Neuronal stem cell (in vitro differentiated cells): ENCODE data around the gene ZNF76.
A peak's percentile ranks its signal among the peaks of the same experiment; 100 is the strongest.

ENCODE experiments used
- DNase-seq: peaks from one replicate; pipeline ENCODE4 v3.0.0-alpha.2; 2013; ENCODE audit warnings: low spot score
- H2AFZ ChIP-seq: one replicate; pipeline ENCODE4 v1.6.1; 2013; ENCODE audit warnings: mild to moderate bottlenecking, low read length, inconsistent platforms
- H2AK5ac ChIP-seq: 2 replicates; pipeline ENCODE4 v1.6.1; 2013; ENCODE audit warnings: low read depth, mild to moderate bottlenecking, inconsistent platforms, low read length, moderate library complexity, mixed read lengths
- H2BK120ac ChIP-seq: 2 replicates; pipeline ENCODE4 v1.6.1; 2013; ENCODE audit warnings: low read depth, mild to moderate bottlenecking, inconsistent platforms, low read length, moderate library complexity, mixed read lengths
- H2BK12ac ChIP-seq: one replicate; pipeline ENCODE4 v1.6.1; 2013; ENCODE audit warnings: low read length, inconsistent platforms
- H2BK15ac ChIP-seq: 2 replicates; pipeline ENCODE4 v1.6.1; 2013; ENCODE audit warnings: mild to moderate bottlenecking, low read length, inconsistent platforms, mixed read lengths
- H2BK5ac ChIP-seq: one replicate; pipeline ENCODE4 v1.6.1; 2013; ENCODE audit warnings: inconsistent platforms, mild to moderate bottlenecking, low read length, moderate library complexity
- H3K14ac ChIP-seq: one replicate; pipeline ENCODE4 v1.6.1; 2013; ENCODE audit warnings: low read length, inconsistent platforms
- H3K18ac ChIP-seq: 2 replicates; pipeline ENCODE4 v1.6.1; 2013; ENCODE audit warnings: low read length, inconsistent platforms
- H3K23ac ChIP-seq: 2 replicates; pipeline ENCODE4 v1.6.1; 2013; ENCODE audit warnings: low read depth, mild to moderate bottlenecking, mixed read lengths, low read length, inconsistent platforms; ENCODE audit not compliant: poor library complexity
- H3K27ac ChIP-seq: replicated peaks from 3 replicates; pipeline ENCODE4 v1.5.1; 2013; ENCODE audit warnings: low read length, inconsistent platforms
- H3K27me3 ChIP-seq, 3 experiments: 2 replicates each; pipeline ENCODE4 v1.6.1; 2013; ENCODE audit warnings: low read length in 3 of 3, mild to moderate bottlenecking in 2 of 3, inconsistent platforms in 1 of 3, low read depth in 1 of 3, mixed read lengths in 1 of 3, moderate library complexity in 1 of 3; ENCODE audit not compliant: control insufficient read depth in 3 of 3, insufficient read depth in 3 of 3
- H3K36me3 ChIP-seq, 2 donors: replicated peaks in 1 of 2; 2 replicates each; pipeline ENCODE4 v1.6.1; 2013; ENCODE audit warnings: low read length in 2 of 2; ENCODE audit not compliant: control insufficient read depth in 2 of 2, insufficient read depth in 2 of 2
- H3K4ac ChIP-seq: 2 replicates; pipeline ENCODE4 v1.6.1; 2013; ENCODE audit warnings: inconsistent platforms, mild to moderate bottlenecking, low read length, moderate library complexity
- H3K4me1 ChIP-seq, 2 donors: 1 replicate in 1 of 2; 2 replicates in 1 of 2; pipeline ENCODE4 v1.6.1; 2013; ENCODE audit warnings: low read length in 2 of 2, low read depth in 1 of 2; ENCODE audit not compliant: control insufficient read depth in 2 of 2, insufficient read depth in 1 of 2
- H3K4me2 ChIP-seq: one replicate; pipeline ENCODE4 v1.6.1; 2013; ENCODE audit warnings: mild to moderate bottlenecking, low read length, inconsistent platforms; ENCODE audit not compliant: insufficient read depth, poor library complexity, severe bottlenecking
- H3K4me3 ChIP-seq, 2 donors: 2 replicates each; pipeline ENCODE4 v1.5.1; 2013; ENCODE audit warnings: low read length in 2 of 2, mild to moderate bottlenecking in 2 of 2, inconsistent platforms in 1 of 2, moderate library complexity in 1 of 2
- H3K79me1 ChIP-seq: one replicate; pipeline ENCODE4 v1.6.1; 2013; ENCODE audit warnings: low read depth, mild to moderate bottlenecking, inconsistent platforms, low read length, moderate library complexity
- H3K9ac ChIP-seq: one replicate; pipeline ENCODE4 v1.6.1; 2013; ENCODE audit warnings: mild to moderate bottlenecking, low read depth, low read length, inconsistent platforms; ENCODE audit not compliant: poor library complexity
- H3K9me3 ChIP-seq, 2 donors: replicated peaks in 1 of 2; 2 replicates each; pipeline versions ENCODE3 to v1.6.1; 2013; ENCODE audit warnings: low read length in 2 of 2, mild to moderate bottlenecking in 2 of 2, inconsistent platforms in 1 of 2, low read depth in 1 of 2, mixed read lengths in 1 of 2, moderate library complexity in 1 of 2; ENCODE audit not compliant: control insufficient read depth in 2 of 2, insufficient read depth in 1 of 2
- H4K8ac ChIP-seq: one replicate; pipeline ENCODE4 v1.6.1; 2013; ENCODE audit warnings: low read depth, mild to moderate bottlenecking, inconsistent platforms, low read length, moderate library complexity
- H4K91ac ChIP-seq: one replicate; pipeline ENCODE4 v1.6.1; 2013; ENCODE audit warnings: low read length, low read depth, mild to moderate bottlenecking, inconsistent platforms; ENCODE audit not compliant: poor library complexity
- WGBS, 2 donors: extraction: QIAGEN DNeasy Blood & Tissue Kit; methylation state at CpG; one replicate each; pipeline ENCODE4 v1.1.7; 2013; ENCODE audit warnings: missing lambda C conversion rate in 2 of 2, mixed read lengths in 1 of 2; ENCODE audit not compliant: insufficient read length in 2 of 2, insufficient replicate concordance in 1 of 2; ENCODE audit errors: extremely low coverage in 2 of 2; 5-methylcytosine and 5-hydroxymethylcytosine counted together

The ZNF76 gene

DNA sequence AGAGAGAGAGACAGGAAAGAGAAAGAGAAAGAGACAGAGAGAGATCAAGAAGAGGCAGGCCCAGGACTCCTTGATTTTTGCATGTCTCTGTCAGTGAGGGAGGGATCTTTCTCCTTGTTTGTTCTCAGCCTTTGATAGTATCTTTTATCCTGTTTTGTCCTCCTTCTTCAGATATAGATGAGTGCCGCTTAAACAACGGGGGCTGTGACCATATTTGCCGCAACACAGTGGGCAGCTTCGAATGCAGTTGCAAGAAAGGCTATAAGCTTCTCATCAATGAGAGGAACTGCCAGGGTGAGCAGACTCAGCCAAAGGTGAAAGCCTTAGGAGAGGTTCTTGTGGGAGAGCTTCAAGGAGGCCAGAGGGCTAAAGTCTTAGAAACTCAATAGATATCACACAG is 20.0 kb upstream of the ZNF76 start:
- Histone ChIP-seq H3K4ac (no peak overlapping the region), H2BK15ac (no peak overlapping the region), H2AK5ac (no peak overlapping the region), H3K4me2 (no peak overlapping the region), H4K8ac (no peak overlapping the region), H4K91ac (no peak overlapping the region), H3K79me1 (peaks cover 4% of the 10 kb centered on the region), H3K23ac (no peak overlapping the region), H3K27ac (no peak overlapping the region), H3K14ac (no peak overlapping the region), H3K27me3 (no peaks in the 10 kb centered on the region), H3K4me3 (no peak overlapping the region), H3K4me1 (peaks cover 7 to 34% of the 10 kb centered on the region in 2 donors), H3K9me3 (peaks cover 5 to 18% of the 10 kb centered on the region in 2 donors), H3K18ac (no peak overlapping the region), H2AFZ (no peak overlapping the region), H2BK5ac (no peak overlapping the region), H3K36me3 (peaks cover 44 to 95% of the 10 kb centered on the region in 2 donors), H2BK12ac (no peak overlapping the region), H3K9ac (no peak overlapping the region), H2BK120ac (no peak overlapping the region)
- no peak for DNase-seq
- no CpG with 5 or more reads among the region's 4 CpGs for WGBS, 2 donors

DNA sequence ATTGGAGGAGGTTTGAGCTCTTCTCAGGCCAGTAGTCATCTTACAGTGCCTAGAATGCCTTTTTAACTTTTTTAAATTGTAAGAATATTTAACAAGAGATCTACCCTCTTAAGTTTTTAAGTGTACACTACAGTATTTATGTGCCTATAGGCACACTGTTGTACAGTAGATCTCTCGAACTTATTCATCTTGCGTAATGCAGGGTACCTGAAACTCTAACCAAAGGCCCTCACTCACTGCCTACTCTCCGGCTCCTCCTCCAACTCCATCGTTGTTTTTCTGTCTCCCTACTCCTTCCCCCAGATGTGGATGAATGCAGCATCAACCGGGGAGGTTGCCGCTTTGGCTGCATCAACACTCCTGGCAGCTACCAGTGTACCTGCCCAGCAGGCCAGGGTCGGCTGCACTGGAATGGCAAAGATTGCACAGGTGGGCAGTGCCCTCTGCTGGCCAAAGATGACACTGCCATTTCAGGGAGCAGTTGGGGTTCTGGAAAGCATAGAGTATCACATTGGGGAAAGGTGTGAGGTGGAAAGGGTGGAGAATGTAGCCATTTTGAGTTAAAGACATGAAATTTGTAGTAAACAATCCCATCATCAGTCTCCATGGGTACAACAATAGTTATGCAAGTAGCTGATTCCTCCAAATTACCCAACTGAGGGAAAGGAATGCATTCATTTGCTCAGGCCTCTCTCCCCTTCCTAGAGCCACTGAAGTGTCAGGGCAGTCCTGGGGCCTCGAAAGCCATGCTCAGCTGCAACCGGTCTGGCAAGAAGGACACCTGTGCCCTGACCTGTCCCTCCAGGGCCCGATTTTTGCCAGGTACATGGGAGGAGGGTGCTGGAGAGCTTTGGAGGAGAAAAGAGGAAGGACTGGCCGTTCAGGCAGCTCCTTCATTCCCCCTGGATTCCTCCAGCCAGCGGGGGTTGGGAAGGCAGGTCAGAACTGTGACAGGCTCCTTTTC is 18.4 kb upstream of the ZNF76 start:
- Histone ChIP-seq H3K4me3 (no peak overlapping the region), H3K9me3 (peaks cover 0 to 4% of the 10 kb centered on the region in 2 donors), H4K91ac (no peak overlapping the region), H3K14ac (no peak overlapping the region), H3K4me1 (peaks cover 7 to 34% of the 10 kb centered on the region in 2 donors), H2AFZ (no peak overlapping the region), H3K18ac (no peak overlapping the region), H3K27ac (peak overlapping the region; percentile 41), H3K36me3 (peaks cover 53 to 95% of the 10 kb centered on the region in 2 donors), H3K23ac (no peak overlapping the region), H4K8ac (no peak overlapping the region), H2AK5ac (no peak overlapping the region), H3K9ac (no peak overlapping the region), H2BK15ac (no peak overlapping the region), H3K4me2 (no peak overlapping the region), H2BK12ac (no peak overlapping the region), H3K79me1 (peaks cover 6% of the 10 kb centered on the region), H3K27me3 (no peaks in the 10 kb centered on the region), H2BK120ac (no peak overlapping the region), H3K4ac (no peak overlapping the region), H2BK5ac (no peak overlapping the region)
- no CpG with 5 or more reads among the region's 12 CpGs for WGBS, 2 donors
- peak; percentile 74 for DNase-seq

DNA sequence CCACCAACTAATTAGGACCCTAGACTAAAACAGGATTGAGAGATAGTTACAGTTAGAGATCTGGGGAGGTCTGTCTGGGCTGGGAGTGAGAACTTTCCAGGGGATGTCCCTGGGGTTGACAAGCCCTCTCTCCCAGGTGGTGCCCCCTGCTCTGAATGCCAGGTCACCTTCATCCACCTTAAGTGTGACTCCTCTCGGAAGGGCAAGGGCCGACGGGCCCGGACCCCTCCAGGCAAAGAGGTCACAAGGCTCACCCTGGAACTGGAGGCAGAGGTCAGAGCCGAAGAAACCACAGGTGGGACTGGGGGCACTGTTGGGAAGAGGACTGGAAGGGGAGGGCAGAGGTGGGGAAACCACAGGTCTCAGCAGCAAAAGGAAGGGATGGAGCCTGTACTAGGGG is 17.0 kb upstream of the ZNF76 start:
- Histone ChIP-seq H2BK12ac (no peak overlapping the region), H2AFZ (no peak overlapping the region), H3K27ac (no peak overlapping the region), H3K4me2 (no peak overlapping the region), H4K8ac (no peak overlapping the region), H2AK5ac (no peak overlapping the region), H3K4me1 (peaks cover 7 to 26% of the 10 kb centered on the region in 2 donors), H3K9ac (peak overlapping the region; percentile 9), H3K36me3 (peaks cover 53 to 95% of the 10 kb centered on the region in 2 donors), H3K14ac (no peak overlapping the region), H3K4me3 (no peak overlapping the region), H3K27me3 (no peaks in the 10 kb centered on the region), H3K23ac (no peak overlapping the region), H3K9me3 (no peaks in the 10 kb centered on the region), H3K18ac (no peak overlapping the region), H3K79me1 (peaks cover 6% of the 10 kb centered on the region), H4K91ac (no peak overlapping the region), H2BK5ac (no peak overlapping the region), H2BK120ac (no peak overlapping the region), H3K4ac (no peak overlapping the region), H2BK15ac (no peak overlapping the region)
- DNase-seq = no peak
- no CpG with 5 or more reads among the region's 5 CpGs for WGBS, 2 donors

DNA sequence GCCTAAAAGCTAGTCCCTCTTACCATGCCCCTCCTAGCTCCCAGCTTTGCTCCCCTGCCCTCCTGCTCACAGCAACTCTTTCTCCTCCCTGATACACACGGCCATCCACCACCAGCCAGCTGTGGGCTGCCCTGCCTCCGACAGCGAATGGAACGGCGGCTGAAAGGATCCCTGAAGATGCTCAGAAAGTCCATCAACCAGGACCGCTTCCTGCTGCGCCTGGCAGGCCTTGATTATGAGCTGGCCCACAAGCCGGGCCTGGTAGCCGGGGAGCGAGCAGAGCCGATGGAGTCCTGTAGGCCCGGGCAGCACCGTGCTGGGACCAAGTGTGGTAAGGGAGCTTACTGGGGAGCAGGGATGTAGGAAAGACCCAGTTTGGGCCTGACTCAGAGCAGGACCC is 16.6 kb upstream of the ZNF76 start:
- H3K36me3 ChIP-seq = peaks cover 55 to 95% of the 10 kb centered on the region in 2 donors
- H3K9ac ChIP-seq = no peak overlapping the region
- H3K27me3 ChIP-seq = no peaks in the 10 kb centered on the region
- H3K9me3 ChIP-seq = no peaks in the 10 kb centered on the region
- H3K23ac ChIP-seq = no peak overlapping the region
- H4K91ac ChIP-seq = no peak overlapping the region
- H3K18ac ChIP-seq = no peak overlapping the region
- H2AFZ ChIP-seq = no peak overlapping the region
- no peak for DNase-seq
- H3K4me2 ChIP-seq = no peak overlapping the region
- no CpG with 5 or more reads among the region's 13 CpGs for WGBS, 2 donors
- no peak overlapping the region for H2BK5ac ChIP-seq
- H3K14ac ChIP-seq = no peak overlapping the region
- H3K79me1 ChIP-seq = peaks cover 6% of the 10 kb centered on the region
- no peak overlapping the region for H2BK15ac ChIP-seq
- no peak overlapping the region for H3K4me3 ChIP-seq
- H2BK120ac ChIP-seq = no peak overlapping the region
- no peak overlapping the region for H2BK12ac ChIP-seq
- no peak overlapping the region for H3K4ac ChIP-seq
- H2AK5ac ChIP-seq = no peak overlapping the region
- H4K8ac ChIP-seq = no peak overlapping the region
- no peak overlapping the region for H3K27ac ChIP-seq
- peaks cover 7 to 21% of the 10 kb centered on the region in 2 donors for H3K4me1 ChIP-seq
